Prostate gland (tissue), 2 donors: ENCODE results near the gene MTX3. TPM values are rescaled to one million over a fixed set of nuclear protein-coding genes. Genes with fewer than 3 reads are reported as not detected.

Experiments
- DNase-seq: peaks from one replicate; pipeline ENCODE4 v3.0.0-alpha.2; 2019; ENCODE audit warnings: low spot score
- H3K27ac ChIP-seq, 2 donors: fragments of 200-600 bp; sonication (generic); 2 replicates each; pipeline ENCODE4 v1.5.1; 2017 to 2019
- H3K27me3 ChIP-seq: fragments of 200-600 bp; sonication (generic); replicated peaks from 2 replicates; pipeline ENCODE4 v1.5.1; 2019; ENCODE audit not compliant: insufficient read depth
- H3K36me3 ChIP-seq, 2 donors: fragments of 200-600 bp; sonication (generic); 1 replicate in 1 of 2; 2 replicates in 1 of 2; pipeline versions ENCODE4 v1.5.1 to v1.8.1; 2017 to 2019
- H3K4me1 ChIP-seq: fragments of 200-600 bp; sonication (generic); replicated peaks from 2 replicates; pipeline ENCODE4 v1.5.1; 2019
- H3K4me3 ChIP-seq, 2 donors: fragments of 200-600 bp; sonication (generic); 2 replicates each; pipeline ENCODE4 v1.5.1; 2017 to 2019
- H3K9me3 ChIP-seq: fragments of 200-600 bp; sonication (generic); 2 replicates; pipeline ENCODE4 v1.5.1; 2017
- CTCF ChIP-seq, 4 experiments: fragments of 200-600 bp in 2 of 4; fragments of 450-650 bp in 2 of 4; sonication (generic) in 2 of 4; IDR thresholded peaks; 1 replicate in 3 of 4; 2 replicates in 1 of 4; pipeline ENCODE4 v1.5.1; 2016 to 2019; ENCODE audit warnings: antibody characterized with exemption in 4 of 4, mild to moderate bottlenecking in 2 of 4, moderate library complexity in 2 of 4
- POLR2A ChIP-seq: fragments of 450-650 bp; IDR thresholded peaks from one replicate; pipeline ENCODE4 v1.6.1; 2016; ENCODE audit warnings: antibody characterized with exemption, mild to moderate bottlenecking
- POLR2AphosphoS5 ChIP-seq: sonication (generic); formaldehyde crosslinking; IDR thresholded peaks from one replicate; pipeline ENCODE4 v1.6.1; 2017; ENCODE audit warnings: antibody characterized with exemption
- WGBS: methylation state at CpG from one replicate; pipeline ENCODE4 v1.1.5; 2018; 5-methylcytosine and 5-hydroxymethylcytosine counted together
- intact Hi-C: fragments of 100-400 bp; cut with DNase I; formaldehyde crosslinking; loops from one replicate; pipeline ENCODE4 v1.14.2; 2022
- total RNA-seq, 2 donors: library from RNA; depleted of rRNA; stranded (reverse); fragments of >200 nt; gene quantifications; one replicate each; pipeline ENCODE4 v1.1.0, GENCODE V29; 2016

Gene MTX3
- total RNA-seq, 2 donors from 2014 or later = 16.0 to 16.5 TPM

GRCh38 chr5:79973996-79974395 is 17.1 kb downstream of the MTX3 start:
- no peaks in the 10 kb centered on the region for H3K9me3 ChIP-seq
- H3K36me3 ChIP-seq = no peaks in the 10 kb centered on the region
- WGBS = 77% methylated on average over 3 of the region's 3 CpGs
- no peak overlapping the region for H3K27ac ChIP-seq
- intact Hi-C loops = no loop called here
- no peaks in the 10 kb centered on the region for H3K4me1 ChIP-seq
- no peaks in the 10 kb centered on the region for H3K27me3 ChIP-seq
- H3K4me3 ChIP-seq = no peak overlapping the region
- DNase-seq = no peak
- TF ChIP-seq POLR2AphosphoS5 (no peak), CTCF (IDR thresholded peaks at IDR 0.05) (no peak), POLR2A (no peak)

- no peak overlapping the region for H3K4me3 ChIP-seq
- H3K4me1 ChIP-seq = no peaks in the 10 kb centered on the region
- intact Hi-C loops = no loop called here
- no peaks in the 10 kb centered on the region for H3K36me3 ChIP-seq
- H3K27ac ChIP-seq = no peak overlapping the region
- WGBS = 56% methylated on average over 3 of the region's 3 CpGs
- H3K9me3 ChIP-seq = no peaks in the 10 kb centered on the region
- no peak for DNase-seq
- TF ChIP-seq POLR2A = no peak
- no peak for TF ChIP-seq CTCF (IDR thresholded peaks at IDR 0.05)
- no peak for TF ChIP-seq POLR2AphosphoS5
- no peaks in the 10 kb centered on the region for H3K27me3 ChIP-seq
Measured at GRCh38 chr5:79973511-79973910, 17.6 kb downstream of the MTX3 start.

GRCh38 chr5:79971156-79971555 is 19.9 kb downstream of the MTX3 start:
- WGBS = 84% methylated on average over 4 of the region's 4 CpGs
- no peaks in the 10 kb centered on the region for H3K9me3 ChIP-seq
- H3K27me3 ChIP-seq = no peaks in the 10 kb centered on the region
- intact Hi-C loops = no loop called here
- no peak overlapping the region for H3K4me3 ChIP-seq
- no peak for DNase-seq
- no peak overlapping the region for H3K27ac ChIP-seq
- no peaks in the 10 kb centered on the region for H3K36me3 ChIP-seq
- H3K4me1 ChIP-seq = no peaks in the 10 kb centered on the region
- TF ChIP-seq POLR2AphosphoS5 = no peak
- TF ChIP-seq CTCF (IDR thresholded peaks at IDR 0.05) = no peak
- TF ChIP-seq POLR2A = no peak

GRCh38 chr5:79966448-79966847 is 24.6 kb downstream of the MTX3 start:
- Histone ChIP-seq H3K4me3 (no peak overlapping the region), H3K27ac (no peak overlapping the region), H3K4me1 (no peaks in the 10 kb centered on the region), H3K36me3 (no peaks in the 10 kb centered on the region), H3K9me3 (no peaks in the 10 kb centered on the region), H3K27me3 (no peaks in the 10 kb centered on the region)
- intact Hi-C loops = no loop called here
- no peak for DNase-seq
- WGBS = 84% methylated on average over 5 of the region's 5 CpGs
- TF ChIP-seq POLR2A (no peak), POLR2AphosphoS5 (no peak), CTCF (IDR thresholded peaks at IDR 0.05) (no peak)

- 73% methylated on average over 7 of the region's 7 CpGs for WGBS
- no peak for DNase-seq
Measured at GRCh38 chr5:79964136-79964535, 26.9 kb downstream of the MTX3 start.

More at GRCh38 chr5:79964136-79964535, 26.9 kb downstream of the MTX3 start:
- TF ChIP-seq POLR2A (no peak), CTCF (IDR thresholded peaks at IDR 0.05) (no peak), POLR2AphosphoS5 (no peak)
- H3K9me3 ChIP-seq = no peaks in the 10 kb centered on the region
- no peak overlapping the region for H3K27ac ChIP-seq
- no peak overlapping the region for H3K4me3 ChIP-seq
- intact Hi-C loops = no loop called here
- H3K36me3 ChIP-seq = no peaks in the 10 kb centered on the region
- H3K27me3 ChIP-seq = no peaks in the 10 kb centered on the region
- no peaks in the 10 kb centered on the region for H3K4me1 ChIP-seq
